SJSA1 (cell line): ENCODE data around the gene SLC35F6. TPM values are rescaled to one million over a fixed set of nuclear protein-coding genes. Genes with fewer than 3 reads are reported as not detected.
"Not testable (repeated sequence)": the region's sequence is repeated elsewhere in the genome, so short reads cannot be mapped to it uniquely, and the experiment has no call there.

ENCODE experiments used
- DNase-seq, 2 experiments: peaks; one replicate each; pipeline ENCODE4 v3.0.0-alpha.2; 2015 to 2020; ENCODE audit warnings: low spot score in 2 of 2, low read depth in 1 of 2
- H3K27ac ChIP-seq: fragments of 250-450 bp; sonication (Bioruptor Pico); 2 replicates; pipeline ENCODE4 v1.5.1; 2020; ENCODE audit warnings: mild to moderate bottlenecking, moderate library complexity
- H3K27me3 ChIP-seq: fragments of 250-450 bp; sonication (Bioruptor Pico); replicated peaks from 2 replicates; pipeline ENCODE4 v1.5.1; 2020; ENCODE audit warnings: mild to moderate bottlenecking, moderate library complexity
- H3K36me3 ChIP-seq: fragments of 250-450 bp; sonication (Bioruptor Pico); 2 replicates; pipeline ENCODE4 v1.5.1; 2020; ENCODE audit warnings: mild to moderate bottlenecking
- H3K4me1 ChIP-seq: fragments of 250-450 bp; sonication (Bioruptor Pico); replicated peaks from 2 replicates; pipeline ENCODE4 v1.6.1; 2021; ENCODE audit warnings: mild to moderate bottlenecking
- H3K4me3 ChIP-seq: fragments of 250-450 bp; sonication (Bioruptor Pico); 2 replicates; pipeline ENCODE4 v1.5.1; 2020; ENCODE audit warnings: mild to moderate bottlenecking
- H3K9me3 ChIP-seq: fragments of 250-450 bp; sonication (Bioruptor Pico); replicated peaks from 2 replicates; pipeline ENCODE4 v1.5.1; 2020; ENCODE audit warnings: mild to moderate bottlenecking
- total RNA-seq: library from RNA; depleted of rRNA; stranded (reverse); fragments of >200 nt; shearing (Covaris generic); gene quantifications from 2 replicates; pipeline ENCODE4 v1.2.3, GENCODE V29; 2014

SLC35F6 gene
- total RNA-seq, 1 experiment from 2014 or later, result 55.2 TPM

GRCh38 chr2:26754972-26755670 is 9.0 kb upstream of the SLC35F6 start:
- Histone ChIP-seq H3K36me3 (no peaks in the 10 kb centered on the region), H3K27me3 (no peaks in the 10 kb centered on the region), H3K4me3 (no peak overlapping the region), H3K4me1 (peaks cover 36% of the 10 kb centered on the region), H3K9me3 (no peaks in the 10 kb centered on the region), H3K27ac (no peak overlapping the region)
- no peak for DNase-seq

DNA sequence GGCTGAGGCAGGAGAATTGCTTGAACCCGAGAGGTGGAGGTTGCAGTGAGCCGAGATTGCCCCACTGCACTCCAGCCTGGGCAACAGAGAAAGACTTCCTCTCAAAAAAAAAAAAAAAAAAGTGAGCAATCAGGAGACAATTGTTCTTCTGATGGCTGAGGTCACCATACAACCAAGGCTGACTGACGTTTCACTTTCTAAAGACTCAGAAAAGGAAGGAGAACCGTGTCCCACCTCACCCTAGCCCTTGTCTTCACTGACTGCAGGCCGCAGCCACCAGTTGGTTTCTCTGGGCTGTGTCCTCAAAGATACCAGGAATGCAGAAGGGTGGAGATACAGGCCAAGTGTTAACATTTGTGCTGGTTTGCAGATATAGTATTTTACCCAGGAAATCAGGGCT is 7.7 kb upstream of the SLC35F6 start:
- Histone ChIP-seq H3K36me3 (no peaks in the 10 kb centered on the region), H3K4me1 (peaks cover 32% of the 10 kb centered on the region), H3K4me3 (no peak overlapping the region), H3K27ac (peak overlapping the region; percentile 96), H3K9me3 (no peaks in the 10 kb centered on the region), H3K27me3 (no peaks in the 10 kb centered on the region)
- DNase-seq, result peak in 1 of 2 experiments; percentile 34

- H3K27me3 ChIP-seq, result no peaks in the 10 kb centered on the region
- H3K4me3 ChIP-seq, result no peak overlapping the region
- no peaks in the 10 kb centered on the region for H3K36me3 ChIP-seq
- peak; percentile 97 for DNase-seq
- H3K4me1 ChIP-seq, result peaks cover 32% of the 10 kb centered on the region
- peak overlapping the region; percentile 96 for H3K27ac ChIP-seq
- H3K9me3 ChIP-seq, result no peaks in the 10 kb centered on the region
These were observed 6.0 kb upstream of the SLC35F6 start for GRCh38 chr2:26757873-26758789.

DNA sequence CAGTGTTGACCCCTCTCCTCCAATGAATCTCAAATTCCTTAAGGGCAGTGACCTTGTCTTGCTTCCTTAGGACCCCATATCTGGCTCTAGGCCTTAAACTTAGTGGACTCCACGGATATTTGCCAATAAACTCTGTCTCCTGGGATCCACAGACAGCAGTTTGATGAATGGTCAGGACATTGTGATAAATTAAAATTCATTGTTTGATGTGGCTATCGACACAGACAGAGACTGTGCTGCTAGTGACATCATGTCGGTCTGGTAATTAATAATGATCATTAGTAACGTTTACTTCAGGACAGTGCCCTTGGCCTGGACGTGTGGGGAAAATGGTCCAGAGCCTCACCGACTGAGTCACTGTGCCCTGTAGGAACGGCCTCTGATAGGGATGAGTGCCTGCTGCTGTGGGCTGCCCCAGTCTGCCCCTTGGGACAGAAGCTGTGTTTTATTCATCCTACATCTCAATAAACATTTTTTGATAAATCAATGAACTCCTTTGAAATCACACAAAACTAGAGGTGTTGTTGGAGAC is 5.2 kb upstream of the SLC35F6 start:
- H3K36me3 ChIP-seq, result no peaks in the 10 kb centered on the region
- H3K4me1 ChIP-seq, result peaks cover 39% of the 10 kb centered on the region
- no peak overlapping the region for H3K4me3 ChIP-seq
- no peaks in the 10 kb centered on the region for H3K9me3 ChIP-seq
- DNase-seq, result no peak
- peak overlapping the region; percentile 96 for H3K27ac ChIP-seq
- no peaks in the 10 kb centered on the region for H3K27me3 ChIP-seq

DNA sequence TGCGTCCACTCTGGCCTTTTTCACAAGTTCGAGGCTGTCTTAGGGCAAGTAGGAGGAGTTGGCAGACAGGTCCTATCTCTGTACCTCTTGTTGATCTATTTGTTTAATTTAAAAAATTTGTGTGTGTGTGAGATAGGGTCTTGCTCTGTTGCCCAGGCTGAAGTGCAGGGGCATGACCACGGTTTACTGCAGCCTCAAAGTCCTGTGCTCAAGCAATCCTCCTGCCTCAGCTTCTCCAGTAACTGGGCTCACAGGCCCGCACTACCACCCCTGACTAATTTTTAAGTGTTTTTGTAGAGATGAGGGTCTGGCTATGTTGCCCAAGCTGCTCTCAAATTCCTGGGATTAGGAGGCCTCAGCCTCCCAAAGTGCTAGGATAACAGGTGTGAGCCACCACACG is 4.2 kb upstream of the SLC35F6 start:
- Histone ChIP-seq H3K4me1 (peaks cover 41% of the 10 kb centered on the region), H3K4me3 (no peak overlapping the region), H3K9me3 (no peaks in the 10 kb centered on the region), H3K27ac (no peak overlapping the region), H3K27me3 (no peaks in the 10 kb centered on the region), H3K36me3 (peaks cover 8% of the 10 kb centered on the region)
- DNase-seq, result no peak

DNA sequence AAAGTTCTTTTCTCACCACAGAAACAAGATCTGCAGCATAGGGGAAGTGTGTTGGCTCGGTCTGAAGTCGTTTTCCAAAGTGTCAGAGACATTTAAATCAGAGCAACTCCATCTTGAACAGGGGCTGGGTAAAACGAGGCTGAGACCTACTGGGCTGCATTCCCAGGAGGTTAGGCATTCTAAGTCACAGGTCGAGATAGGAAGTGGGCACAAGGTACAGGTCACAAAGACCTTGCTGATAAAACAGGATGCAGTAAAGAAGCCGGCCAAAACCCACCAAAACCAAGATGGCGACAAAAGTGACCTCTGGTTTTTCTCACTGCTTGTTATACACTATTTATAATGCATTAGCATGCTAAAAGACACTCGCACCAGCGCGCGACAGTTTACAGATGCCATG is 3.1 kb upstream of the SLC35F6 start:
- H3K27me3 ChIP-seq, H3K9me3 ChIP-seq, H3K4me3 ChIP-seq, H3K27ac ChIP-seq, DNase-seq: not testable (repeated sequence)
- Histone ChIP-seq H3K36me3 (peaks cover 19% of the 10 kb centered on the region), H3K4me1 (peaks cover 52% of the 10 kb centered on the region)

DNA sequence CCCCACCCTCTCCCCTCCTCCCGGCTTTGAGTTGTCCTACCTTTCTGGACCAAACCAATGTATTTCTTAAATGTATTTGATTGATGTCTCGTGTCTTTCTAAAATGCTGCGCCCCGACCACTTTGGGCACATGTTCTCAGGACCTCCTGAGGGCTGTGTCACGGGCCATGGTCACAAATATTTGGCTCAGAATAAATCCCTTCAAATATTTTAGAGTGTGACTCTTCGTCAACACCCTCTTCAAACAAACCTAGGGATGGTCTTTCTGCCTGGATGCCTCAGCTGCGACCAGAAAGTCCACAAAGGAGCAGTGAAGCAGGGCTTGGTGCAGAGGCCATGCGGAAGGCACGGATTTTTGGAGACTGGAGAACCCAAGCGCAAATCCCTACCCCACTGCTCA is 1.1 kb upstream of the SLC35F6 start:
- peaks cover 35% of the 10 kb centered on the region for H3K36me3 ChIP-seq
- peaks cover 34% of the 10 kb centered on the region for H3K4me1 ChIP-seq
- no peaks in the 10 kb centered on the region for H3K9me3 ChIP-seq
- no peak overlapping the region for H3K4me3 ChIP-seq
- no peaks in the 10 kb centered on the region for H3K27me3 ChIP-seq
- no peak for DNase-seq
- no peak overlapping the region for H3K27ac ChIP-seq

GRCh38 chr2:26764906-26765305 is 822 bp downstream of the SLC35F6 start:
- no peak for DNase-seq
- Histone ChIP-seq H3K27me3 (no peaks in the 10 kb centered on the region), H3K9me3 (no peaks in the 10 kb centered on the region), H3K36me3 (peaks cover 51% of the 10 kb centered on the region), H3K4me3 (peak overlapping the region; percentile 86), H3K27ac (peak overlapping the region; percentile 83), H3K4me1 (peaks cover 29% of the 10 kb centered on the region)

GRCh38 chr2:26765475-26766200 is 1.6 kb downstream of the SLC35F6 start:
- Histone ChIP-seq H3K4me1 (peaks cover 29% of the 10 kb centered on the region), H3K4me3 (peak overlapping the region; percentile 86), H3K27ac (peak overlapping the region; percentile 83; the same call in 1 of the 2 replicates), H3K36me3 (peaks cover 58% of the 10 kb centered on the region), H3K9me3 (no peaks in the 10 kb centered on the region), H3K27me3 (no peaks in the 10 kb centered on the region)
- no peak for DNase-seq

GRCh38 chr2:26767129-26767528 is 3.0 kb downstream of the SLC35F6 start:
- Histone ChIP-seq H3K27me3 (no peaks in the 10 kb centered on the region), H3K36me3 (peaks cover 70% of the 10 kb centered on the region), H3K4me3 (no peak overlapping the region)

DNA sequence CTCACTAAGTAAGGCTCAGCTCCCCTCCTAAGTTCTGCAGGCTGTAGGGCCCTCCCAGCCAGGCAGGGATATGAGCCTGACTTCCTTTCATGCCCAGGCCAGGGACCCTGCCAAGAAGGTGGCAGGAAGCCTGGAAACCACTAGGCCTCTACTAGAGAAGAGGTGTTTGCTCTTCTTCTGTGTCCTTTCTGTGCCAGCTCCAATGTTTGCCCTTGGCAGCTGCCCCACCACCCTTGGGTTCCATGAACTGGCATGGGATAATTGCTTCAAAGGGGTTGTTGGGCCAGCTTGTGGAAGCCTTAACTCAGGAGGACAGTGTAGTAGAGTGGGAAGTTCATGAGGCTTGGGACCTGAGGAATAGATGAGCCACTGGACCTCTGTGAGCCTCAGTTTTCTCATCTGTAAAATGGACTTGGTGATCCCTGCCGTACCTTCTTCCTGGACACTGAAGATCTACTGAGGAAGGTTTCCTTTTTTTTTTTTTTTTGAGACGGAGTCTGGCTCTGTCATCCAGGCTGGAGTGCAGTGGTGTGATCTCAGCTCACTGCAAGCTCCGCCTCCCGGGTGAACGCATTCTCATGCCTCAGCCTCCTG is 3.9 kb downstream of the SLC35F6 start:
- no peak for DNase-seq
- H3K27ac ChIP-seq, result no peak overlapping the region
- peaks cover 32% of the 10 kb centered on the region for H3K4me1 ChIP-seq
- no peaks in the 10 kb centered on the region for H3K9me3 ChIP-seq
- no peaks in the 10 kb centered on the region for H3K27me3 ChIP-seq
- H3K4me3 ChIP-seq, result no peak overlapping the region
- H3K36me3 ChIP-seq, result peaks cover 77% of the 10 kb centered on the region

More at GRCh38 chr2:26767129-26767528, 3.0 kb downstream of the SLC35F6 start:
- Histone ChIP-seq H3K27ac (no peak overlapping the region), H3K9me3 (no peaks in the 10 kb centered on the region), H3K4me1 (peaks cover 32% of the 10 kb centered on the region)
- no peak for DNase-seq

- H3K9me3 ChIP-seq, result no peaks in the 10 kb centered on the region
- H3K27ac ChIP-seq, result no peak overlapping the region
- no peak for DNase-seq
- H3K36me3 ChIP-seq, result peaks cover 79% of the 10 kb centered on the region
- no peaks in the 10 kb centered on the region for H3K27me3 ChIP-seq
- no peak overlapping the region for H3K4me3 ChIP-seq
- H3K4me1 ChIP-seq, result peaks cover 26% of the 10 kb centered on the region
These were observed 4.6 kb downstream of the SLC35F6 start for GRCh38 chr2:26768759-26769088.

DNA sequence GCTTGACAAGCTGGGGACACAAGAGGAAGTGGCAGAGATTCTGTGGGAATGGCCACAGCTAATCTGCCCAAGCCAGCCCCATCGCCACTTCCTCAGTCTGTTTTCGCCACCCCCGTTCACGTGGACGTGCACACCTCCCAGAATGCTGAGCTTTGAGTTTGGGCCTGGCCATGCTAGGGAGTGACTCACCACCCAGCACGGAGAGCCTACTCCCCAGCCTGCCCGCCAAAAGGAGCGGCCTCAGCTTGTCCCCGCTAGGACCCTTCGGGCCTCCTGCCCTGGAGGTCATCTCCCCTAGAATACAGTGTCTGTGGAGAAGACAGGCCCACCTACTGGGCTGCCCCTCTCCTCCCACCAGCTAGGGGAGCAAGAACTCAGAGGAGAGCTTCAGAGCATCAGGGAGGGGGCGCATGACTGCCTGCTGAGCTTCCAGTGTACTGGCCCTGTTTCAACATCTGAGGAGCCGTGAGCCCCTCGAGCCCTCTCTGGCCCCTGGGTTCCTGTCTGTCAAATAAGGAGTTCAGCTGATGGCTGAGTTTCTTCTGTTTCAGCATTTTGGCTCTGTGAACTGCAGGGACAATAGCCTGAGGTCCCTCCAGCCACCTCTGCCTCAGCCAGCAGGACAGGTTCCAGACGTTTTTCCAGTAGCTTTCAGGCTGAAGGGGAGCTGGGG is 5.1 kb downstream of the SLC35F6 start:
- Histone ChIP-seq H3K36me3 (peaks cover 81% of the 10 kb centered on the region), H3K4me1 (peaks cover 24% of the 10 kb centered on the region), H3K27ac (0 out of 2 replicates have a peak overlapping the region, but pooled peaks have one; percentile 9), H3K27me3 (no peaks in the 10 kb centered on the region), H3K4me3 (no peak overlapping the region), H3K9me3 (no peaks in the 10 kb centered on the region)
- DNase-seq, result peak; percentile 31 to 61
